Activated T-cell treated with anti-CD3 and anti-CD28 coated beads for 1 hour (primary cell): Measurements from ENCODE around the gene SYT8.

Source experiments
- DNase-seq: peaks from one replicate; pipeline ENCODE4 v3.0.0-alpha.2; 2020; ENCODE audit warnings: low read depth

Gene SYT8

DNA sequence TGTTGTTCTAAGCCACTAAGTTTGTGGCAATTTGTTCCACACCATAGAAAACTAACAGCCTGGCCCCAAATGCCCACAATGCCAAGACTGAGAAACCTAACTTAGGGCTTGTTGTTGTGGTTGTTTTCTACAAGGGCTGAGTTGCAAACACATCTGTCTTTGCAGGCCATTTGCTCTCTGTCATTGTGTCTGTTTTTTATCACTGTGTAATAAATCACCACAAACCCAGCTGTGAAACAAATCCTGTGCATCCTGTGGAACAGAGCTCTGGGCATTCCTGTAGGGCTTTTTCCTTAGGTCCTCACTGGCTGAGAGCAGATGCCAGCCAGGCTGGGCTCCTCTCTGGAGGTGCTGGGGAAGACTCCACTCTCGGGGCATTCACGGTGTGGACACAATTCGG is 15.7 kb upstream of the SYT8 start:
- no peak for DNase-seq

DNA sequence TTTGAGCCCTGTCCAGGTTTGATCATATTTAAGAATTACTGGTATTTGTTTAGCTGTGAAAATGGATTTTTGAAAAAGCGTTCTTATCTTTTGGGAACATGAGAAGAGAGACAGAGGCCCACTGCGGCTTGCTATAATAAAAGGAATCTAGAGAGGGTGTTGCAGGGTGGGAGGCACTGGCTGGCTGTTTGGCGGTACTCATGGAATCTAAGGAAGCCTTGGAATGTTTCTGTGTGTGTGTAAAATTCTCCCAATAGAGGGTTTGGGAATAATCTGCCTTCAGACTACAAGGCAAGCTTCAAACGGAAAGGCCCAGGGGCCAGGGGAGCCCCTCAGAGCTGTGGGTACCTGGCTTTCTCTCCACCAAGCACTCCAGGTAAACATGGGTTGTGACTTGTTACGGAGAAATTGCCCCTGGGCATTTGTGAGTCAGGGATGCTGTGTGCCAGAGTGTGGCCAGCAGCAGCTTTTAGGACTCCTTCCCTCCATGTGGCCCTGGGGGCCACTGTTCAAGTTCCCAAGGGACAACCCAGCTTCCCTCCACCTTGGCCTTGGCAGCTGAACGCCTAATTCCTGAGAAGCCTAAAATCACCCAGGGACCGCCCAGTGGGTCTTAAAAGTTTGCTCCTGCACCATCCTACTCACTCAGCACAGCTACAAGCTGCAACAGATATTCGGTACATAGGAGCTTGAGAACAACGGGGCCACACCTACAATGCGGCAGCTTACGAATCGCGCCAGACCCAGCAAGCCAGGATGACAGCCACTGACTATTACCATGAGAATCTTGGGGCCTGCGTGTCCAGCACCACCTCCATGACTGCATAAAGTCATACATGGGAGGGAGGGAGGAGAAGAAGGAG is 14.1 kb upstream of the SYT8 start:
- no peak for DNase-seq

DNA sequence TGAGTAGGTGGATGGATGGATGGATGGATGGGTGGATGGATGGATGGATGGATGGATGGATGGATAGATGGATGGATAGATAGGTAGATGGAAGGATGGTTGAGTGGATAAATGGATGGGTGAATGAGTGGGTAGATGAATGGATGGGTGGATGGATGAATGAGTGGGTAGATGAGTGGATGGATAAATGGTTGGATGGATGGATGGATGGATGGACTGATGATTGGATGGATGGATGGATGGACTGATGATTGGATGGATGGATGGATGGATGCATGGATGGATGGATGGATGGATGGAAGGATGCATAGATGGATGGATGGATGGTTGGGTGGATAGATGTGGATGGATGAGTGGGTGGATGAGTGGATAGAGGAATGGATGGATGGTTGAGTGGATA is 13.2 kb upstream of the SYT8 start:
- DNase-seq: no peak

DNA sequence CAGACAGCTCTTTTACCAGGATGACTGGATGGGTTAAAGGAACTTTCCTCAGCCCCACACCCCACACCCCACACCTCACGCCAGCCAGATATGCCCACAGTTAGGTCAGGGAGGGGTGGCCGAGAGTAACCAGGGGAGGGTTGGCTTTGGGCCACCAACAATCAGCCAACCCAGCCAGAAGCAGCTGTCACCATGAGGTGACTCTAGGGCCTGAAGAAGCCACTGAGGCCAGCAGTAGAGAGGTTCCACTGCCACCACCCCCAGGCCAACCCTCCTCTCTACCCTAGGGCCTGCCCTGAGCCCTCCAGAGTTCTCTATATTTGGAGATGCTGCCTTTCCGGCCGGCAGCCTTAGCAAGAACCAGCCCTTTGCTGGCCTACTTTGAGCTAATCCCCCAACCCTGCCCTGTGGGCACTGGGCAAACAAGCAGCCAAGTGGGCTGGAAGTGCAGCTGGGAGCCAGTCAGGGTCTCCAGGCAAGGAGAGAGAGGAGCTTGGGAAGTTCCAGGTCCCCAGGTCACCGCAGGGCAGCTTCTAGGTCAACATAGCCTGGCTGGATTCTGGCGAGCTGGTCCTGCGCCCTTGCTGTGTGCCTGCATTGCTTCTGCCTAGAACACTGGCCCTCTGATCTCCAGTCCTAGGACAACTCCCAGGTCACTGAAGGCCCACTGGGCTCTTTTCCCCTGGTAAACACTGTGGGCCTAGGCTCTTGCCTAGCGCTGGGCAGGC is 12.0 kb upstream of the SYT8 start:
- no peak for DNase-seq

DNA sequence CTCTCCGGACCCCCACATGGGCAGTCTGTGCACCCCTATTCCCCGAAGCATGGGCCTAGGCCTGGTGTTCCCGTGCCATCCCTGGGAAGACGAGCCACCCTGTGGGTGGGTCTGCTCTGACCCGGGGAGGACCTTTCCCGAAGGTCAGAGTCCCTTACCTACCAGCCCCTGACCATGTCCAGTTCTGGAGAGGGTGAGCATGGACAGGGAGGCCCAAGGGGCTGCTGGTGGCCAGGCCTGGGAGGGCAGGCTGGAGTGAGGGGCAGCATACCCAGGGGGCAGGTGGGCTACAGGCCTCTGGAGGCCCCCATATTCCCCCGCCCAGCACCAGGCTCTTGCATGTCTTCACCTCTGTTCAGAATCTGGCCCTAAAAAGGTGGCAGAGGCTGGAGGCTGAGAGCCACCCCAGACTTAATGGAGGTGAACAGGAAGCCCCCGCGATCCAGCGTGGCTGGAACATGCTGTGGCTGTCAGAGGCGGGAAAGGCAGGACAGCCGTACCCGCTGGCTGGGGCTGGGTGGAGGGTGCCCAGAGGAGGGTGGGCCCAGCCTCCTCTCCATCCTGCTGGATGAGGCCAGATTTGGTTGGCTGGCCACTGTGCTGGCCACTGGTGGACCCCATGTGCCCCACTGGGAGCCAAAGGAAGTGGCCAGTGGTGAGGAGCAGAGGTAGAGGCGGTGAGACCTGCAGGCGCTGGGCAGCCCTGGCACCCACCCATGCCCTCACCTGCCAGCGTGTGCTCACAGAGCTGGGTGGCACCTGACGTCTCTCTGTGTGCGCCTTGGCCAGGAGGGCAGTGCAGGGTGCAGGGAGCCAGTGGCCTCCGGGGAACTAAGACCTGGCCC is 11.2 kb upstream of the SYT8 start:
- no peak for DNase-seq

DNA sequence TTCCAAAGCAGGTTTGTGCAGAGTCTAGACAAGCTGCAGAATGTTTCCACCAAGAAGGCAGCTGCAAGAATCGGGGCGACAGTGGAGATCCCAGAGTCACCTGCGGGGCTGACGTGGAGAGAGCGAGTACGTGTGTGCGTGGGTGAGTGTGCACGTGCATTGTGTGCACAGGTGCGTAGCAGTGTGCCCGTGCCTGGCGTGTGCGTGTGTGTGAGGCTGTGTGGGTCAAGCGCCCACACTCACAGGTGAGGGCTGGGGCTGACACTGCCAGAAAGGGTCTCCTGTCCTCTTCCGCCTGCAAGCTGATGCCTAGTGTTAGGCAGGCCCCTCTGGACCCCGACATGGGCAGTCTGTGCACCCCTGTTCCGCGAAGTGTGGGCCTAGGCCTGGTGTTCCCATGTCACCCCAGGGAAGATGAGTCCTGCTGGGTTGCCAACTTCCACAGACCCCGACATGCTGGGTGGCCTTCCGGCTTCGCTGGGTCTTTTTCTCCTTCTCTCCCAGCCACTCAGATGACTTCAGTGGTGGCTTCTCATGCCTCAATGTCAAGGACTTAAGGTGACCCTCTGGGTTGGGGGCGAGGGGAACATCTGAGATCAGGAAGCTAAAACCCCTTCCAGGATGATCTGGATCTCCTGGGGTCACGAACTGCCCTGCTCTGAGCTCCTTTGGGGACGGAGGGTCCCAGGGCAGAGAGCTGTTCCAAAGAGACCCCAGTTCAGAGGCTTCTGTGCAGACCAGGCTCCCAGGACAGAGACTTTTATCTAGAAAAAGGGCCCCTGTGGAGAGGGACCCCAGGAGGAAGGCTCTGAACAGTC is 10.4 kb upstream of the SYT8 start:
- no peak for DNase-seq

DNA sequence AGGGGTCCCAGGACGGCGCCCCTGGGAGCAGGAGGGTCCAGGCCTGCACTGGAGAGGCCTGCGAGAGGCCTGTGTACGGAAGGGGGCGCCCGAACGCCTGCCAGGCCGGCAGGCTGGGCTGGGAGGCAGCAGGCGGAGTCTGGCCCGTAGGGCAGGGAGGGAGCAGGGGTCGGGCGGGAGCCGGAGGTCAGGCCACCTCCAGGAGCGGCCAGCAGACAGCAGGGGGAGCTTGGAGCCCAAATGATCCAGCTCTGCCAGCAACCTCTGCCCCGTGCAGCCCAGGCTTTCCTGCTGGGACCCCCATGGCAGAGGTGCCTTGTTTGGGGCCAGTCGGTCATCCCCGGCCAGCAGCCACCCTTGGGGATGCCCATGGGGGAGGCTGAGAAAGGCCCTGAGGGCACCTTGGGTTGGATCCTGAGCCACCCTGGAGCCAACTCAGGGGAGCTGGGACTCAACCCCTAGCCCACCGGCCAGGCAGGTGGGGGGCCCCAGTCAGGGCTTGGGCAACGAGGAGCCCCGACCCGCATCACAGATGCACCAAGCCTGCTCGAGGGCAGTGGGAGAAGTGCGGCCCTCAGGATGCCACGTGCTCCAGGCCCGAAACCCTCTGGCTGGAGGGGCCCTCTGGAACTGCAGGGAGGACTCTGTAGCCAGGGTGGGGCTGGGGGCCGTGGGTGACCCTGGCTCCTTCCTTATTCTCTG is 9.6 kb upstream of the SYT8 start:
- no peak for DNase-seq

DNA sequence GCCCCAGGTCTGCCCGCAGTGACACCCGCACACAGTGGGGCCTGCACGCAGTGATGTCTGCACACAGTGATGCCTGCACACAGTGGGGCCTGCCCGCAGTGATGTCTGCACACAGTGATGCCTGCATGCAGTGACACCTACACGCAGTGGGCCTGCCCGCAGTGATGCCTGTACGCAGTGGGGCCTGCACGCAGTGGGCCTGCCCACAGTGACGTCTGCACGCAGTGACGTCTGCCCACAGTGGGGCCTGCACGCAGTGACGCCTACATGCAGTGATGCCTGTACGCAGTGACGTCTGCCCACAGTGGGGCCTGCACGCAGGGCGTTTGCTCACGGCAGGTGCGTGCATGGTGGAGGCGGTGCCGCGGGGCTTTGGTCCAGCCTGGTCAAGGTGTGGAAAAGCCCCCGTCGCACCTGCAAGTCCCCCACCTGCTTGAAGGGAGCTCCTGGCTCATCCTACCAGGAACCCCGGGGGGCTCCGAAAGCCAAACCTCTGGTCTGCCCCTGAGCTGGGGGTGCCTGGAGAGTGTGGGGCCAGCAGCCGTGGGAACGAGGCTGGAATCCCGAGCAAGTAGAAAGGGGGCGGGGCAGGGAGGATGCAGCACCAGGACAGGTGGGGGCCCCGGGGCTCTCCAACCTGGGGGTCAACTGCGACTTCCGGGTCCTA is 8.9 kb upstream of the SYT8 start:
- DNase-seq: no peak

DNA sequence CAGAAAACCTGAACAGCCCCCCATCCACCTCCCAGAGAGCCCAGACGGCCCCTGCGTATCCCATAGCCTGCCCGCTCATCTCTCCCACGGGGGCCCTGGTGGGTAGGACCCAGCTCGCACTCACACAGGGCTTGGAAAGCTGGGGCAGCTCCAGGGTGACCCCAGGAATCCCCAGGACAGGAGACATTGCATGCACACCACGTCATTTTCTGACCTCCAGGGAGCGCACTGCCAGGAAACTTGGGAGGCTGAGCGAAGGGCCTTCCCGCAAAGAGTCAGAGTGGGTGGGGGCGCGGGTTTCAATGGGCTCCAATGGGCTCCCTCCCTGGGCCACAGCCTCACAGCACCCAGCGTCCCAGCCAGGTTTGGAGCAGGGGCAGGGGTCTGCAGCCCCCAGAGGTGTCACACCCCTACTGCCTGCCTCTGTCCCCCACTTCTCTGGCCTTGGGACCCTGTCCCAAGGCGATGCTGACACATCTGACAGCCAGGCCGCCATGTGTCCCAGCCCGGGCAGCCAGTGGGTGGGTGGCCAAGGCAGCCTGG is 8.2 kb upstream of the SYT8 start:
- no peak for DNase-seq

DNA sequence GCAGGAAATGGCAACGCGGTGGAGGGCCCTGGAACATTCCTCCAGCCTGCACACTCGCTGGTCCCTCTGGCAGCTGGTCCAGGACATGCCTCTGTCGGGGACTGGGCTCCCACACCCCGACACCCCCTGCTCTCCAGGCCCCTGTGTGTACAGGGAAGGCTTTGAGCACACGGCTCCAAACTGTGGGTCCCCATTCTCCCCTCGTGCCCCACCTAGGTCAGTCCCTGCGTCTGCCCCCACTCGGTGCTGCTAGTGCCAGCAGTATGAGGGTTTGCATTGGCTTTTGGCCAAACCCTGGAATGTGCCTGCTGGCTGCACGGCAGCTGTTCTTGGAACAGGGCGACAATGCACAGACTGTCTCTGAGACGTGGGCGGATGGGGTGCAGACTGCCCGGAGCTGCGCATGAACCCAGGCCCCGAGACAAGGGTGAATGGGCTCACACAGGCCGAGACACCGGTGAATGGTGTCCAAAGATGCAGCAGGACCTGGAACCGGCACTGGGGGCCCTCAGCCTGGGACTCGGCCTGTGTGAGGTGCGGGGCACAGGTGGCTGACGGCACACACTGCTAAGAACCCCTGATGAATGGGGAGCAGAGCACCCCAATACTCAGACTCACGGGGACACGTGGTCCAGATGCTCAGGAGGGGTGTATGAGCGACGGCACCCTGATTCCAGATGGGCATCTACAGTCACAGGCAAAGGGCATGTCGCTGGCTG is 7.5 kb upstream of the SYT8 start:
- no peak for DNase-seq

DNA sequence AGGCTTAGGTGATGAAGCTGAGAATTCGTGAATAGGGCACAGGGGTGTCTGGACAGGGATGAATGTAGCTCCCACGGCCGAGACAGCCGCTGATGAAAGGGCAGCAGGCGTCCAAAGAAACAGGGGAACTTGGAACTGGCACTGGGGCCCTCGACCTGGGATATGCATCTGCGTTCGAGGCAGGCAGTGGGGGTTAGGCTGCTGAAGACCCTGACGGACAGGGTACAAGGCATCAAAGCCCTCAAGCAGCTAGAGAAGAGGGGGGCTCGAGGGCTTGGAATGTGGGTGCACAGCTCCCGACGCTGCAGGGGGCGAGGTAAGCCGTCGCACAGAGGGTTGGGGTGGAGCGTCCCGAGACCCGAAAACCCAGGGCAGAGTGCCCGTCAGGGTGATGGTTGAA is 6.9 kb upstream of the SYT8 start:
- no peak for DNase-seq

DNA sequence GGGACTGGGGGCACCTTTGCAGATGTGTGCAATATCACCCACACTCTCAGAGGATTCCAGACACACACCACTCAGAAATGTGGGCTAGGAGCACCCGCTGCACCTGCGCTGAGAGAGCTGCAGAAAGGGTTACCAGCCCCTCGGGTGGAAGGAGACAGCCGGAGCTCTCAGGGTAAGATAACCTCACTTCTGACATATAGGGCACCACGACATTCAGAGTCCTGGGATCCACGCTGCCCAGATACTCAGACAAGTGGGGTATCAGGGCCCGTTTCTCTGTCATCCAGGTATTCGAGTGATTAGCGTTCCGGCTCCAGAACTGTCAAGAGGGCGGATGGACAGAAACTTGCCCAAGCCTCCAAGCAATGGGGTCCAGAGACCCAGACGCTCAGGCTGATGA is 6.2 kb upstream of the SYT8 start:
- no peak for DNase-seq

DNA sequence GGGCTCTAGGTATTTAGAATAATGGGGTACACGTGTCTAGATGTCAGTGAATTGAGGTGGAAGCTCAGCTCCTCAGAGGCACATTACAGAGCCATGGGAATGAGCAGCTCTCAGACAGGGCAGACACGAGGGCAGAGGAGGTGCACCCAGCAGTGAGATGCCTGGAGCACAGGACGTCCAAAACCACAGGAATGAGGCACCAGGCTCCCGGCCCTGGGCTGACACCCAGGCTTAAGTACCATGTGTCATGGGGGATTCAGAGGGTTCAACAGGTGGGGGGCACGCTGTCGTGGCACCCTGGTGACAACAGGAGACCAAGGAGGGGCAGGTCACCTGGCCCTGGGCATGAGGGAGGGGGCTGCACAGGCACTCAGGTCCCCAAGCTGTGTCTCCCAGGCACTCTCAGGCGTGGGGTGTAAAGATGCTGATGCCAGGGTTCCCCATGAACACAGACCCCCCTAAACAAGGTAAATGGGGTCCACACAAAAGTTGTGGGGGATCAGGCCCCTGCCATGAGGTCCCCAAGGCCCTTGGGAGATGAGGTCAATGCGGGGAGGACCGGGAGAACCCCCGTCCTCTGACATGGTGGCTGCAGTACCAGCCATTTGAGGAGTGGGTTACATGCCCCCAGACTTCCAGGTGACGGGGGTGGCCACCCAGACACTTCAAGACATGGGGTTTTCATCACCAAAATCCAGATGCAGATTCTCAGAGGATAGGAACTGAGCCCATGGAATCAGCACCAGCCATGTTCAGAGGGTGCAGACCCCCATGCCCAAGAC is 5.6 kb upstream of the SYT8 start:
- DNase-seq: no peak

DNA sequence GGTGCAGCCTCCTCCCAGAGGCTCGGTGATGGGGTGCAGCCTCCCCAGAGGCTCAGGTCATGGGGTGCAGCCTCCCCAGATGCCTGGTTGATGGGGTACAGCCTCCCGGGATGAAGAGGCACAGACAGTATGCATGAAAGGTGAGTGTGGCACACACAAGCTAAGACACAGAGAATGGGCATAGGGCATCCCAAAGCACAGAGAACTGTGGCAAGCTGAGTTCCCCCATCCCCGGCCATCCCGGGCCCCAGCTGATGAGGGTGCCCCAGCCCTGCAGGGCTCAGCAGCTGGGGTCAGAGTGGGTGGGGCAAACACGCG is 4.8 kb upstream of the SYT8 start:
- no peak for DNase-seq

DNA sequence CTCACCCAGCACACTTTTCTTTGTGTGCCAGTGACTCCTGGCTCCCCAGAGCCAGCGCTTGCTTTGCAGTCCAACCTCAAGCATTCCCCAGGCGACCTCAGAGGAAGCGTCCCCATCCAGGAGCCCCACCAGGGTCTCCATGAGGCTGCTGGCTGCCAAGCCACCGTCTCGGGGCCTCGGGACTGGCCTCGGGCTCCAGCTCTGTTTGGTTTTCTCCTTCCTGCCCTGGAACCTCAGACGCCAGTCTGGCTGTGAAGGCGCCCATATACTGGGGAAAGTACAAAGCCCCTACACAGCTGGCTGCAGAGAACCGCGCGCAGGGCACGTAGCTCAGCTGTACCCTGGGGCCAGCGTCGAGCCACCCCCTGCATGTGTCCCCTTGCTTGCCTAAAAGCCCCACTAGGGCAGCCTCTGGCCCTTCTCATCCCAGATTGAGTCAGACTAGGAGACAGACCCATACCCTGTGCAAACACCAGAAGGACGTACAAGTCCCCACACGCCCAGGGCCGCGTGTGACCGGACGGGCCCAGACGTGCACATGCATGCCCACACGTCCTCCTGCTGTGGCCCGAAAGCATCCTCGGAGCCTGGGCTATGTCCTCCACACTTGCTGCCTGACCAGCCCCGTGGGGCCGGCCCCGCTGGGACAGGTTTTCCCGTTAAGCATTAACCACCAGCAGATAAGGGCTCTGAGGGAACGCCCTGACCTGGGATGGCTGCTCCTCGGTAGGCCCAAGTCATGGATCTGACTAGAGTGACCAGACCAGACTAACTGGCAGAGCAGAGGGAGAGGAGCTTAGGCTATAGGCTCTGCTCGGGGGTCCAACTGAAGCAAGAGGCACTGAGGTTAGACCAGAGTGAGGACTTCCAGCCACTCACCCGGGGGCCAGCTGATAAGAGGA is 4.2 kb upstream of the SYT8 start:
- DNase-seq: no peak

DNA sequence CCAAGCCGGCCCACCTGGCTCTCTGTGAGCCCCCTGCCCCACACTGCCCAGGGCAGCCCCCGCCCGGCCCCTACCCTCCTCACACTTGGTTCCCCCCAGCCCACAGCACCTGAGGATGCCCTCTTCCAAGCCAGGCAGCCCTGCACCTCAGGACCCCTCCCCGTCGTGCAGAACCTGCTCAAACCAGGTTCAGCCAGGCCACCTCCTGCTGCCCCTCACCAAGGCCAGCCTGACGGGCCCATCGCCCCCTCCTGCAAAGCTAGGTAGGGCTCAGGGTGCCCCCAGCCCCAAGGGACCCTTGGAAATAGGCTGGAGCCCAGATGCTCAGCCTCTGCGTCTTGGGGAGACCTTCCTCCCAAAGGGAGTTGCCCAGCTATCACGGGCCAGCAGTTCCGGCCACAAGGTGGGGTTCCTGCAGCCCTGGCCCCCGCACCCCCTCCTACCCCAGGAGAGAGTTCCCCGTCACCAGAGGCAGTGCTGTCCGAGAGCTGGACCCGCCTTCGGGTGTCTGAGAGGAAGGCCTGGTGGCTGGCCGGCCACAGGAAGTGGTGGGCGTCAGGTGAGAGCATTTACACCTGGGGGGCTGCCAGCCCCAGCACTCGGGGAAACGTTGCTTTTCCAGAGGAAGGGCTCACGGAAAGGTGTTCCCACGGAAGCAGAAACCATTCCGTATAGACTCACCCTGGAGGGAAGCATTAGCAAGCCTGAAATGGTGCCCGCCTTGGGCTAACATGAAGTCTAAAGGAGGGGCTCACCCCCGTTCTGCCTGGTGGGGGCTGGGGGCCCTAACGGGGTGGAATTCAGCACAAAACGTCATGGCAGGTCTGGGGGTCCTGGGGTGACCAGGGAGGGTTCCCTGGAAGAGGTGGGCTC is 3.2 kb upstream of the SYT8 start:
- DNase-seq: no peak
